Right kidney (tissue), 1 donor: ENCODE data around the gene ORM1.

Experiments used
- DNase-seq: peaks from one replicate; pipeline ENCODE4 v3.0.0-alpha.2; 2016

The ORM1 gene

GRCh38 chr9:114287001-114287762, 35.7 kb upstream of the ORM1 start:
- no peak for DNase-seq

GRCh38 chr9:114287763-114288192, 35.1 kb upstream of the ORM1 start:
- no peak for DNase-seq

DNA sequence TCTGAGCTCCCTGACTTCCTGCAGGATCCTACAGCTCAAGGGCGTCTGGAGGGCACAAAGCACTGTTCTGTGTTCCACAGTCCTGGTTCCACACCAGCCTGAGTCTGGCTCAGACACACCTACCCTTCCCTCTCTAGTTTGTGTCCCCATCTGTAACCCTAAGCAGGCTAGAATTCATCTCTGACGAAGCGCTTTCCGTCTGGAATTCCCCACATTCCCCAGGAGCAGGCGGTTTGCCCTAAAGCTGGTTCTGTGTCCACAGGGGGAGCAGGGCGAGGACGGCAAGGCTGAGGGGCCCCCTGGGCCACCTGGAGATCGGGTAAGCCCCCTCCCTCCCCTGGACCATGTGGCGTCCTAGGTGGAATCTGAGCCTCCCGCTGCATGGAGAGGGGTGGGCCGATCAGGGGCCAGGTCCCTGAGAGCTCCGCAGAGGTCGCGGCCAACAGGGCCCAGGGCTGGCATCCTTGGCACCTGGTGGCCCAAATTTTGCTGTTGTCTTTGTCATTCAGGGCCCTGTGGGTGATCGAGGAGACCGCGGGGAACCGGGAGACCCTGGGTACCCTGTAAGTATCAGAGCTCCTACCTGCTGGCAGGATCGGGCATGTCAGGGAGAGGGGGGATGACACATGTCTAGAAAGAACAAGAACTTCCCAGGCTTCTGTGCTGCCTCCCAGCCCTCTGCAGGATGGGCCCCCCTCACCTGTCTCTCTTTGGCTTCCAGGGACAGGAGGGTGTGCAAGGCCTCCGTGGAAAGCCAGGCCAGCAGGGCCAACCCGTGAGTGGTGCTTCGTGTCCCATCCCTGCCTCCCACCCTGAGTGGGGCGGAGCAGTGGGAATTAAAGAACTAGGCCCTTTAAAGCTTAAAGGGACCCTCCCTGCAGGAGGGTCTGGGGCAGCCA, 34.5 kb upstream of the ORM1 start:
- peak; percentile 47 for DNase-seq

DNA sequence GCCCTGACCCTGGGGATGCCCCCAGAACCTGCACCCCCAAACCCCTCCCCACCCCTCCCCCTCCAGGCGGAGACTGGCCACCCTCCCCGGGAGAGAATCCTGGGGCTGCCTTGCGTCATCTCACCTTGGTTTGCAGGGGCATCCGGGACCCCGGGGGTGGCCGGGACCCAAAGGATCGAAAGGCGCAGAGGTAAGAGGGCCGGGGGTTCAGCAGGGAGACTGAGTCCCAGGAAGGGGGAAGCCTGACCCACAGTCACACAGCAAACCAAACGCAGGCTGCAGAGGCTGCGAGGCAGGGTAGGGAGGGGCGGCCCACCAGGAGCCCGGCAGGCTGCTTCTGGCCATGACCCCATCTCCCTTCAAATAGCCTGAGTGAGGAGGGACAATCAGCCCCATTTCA, 33.8 kb upstream of the ORM1 start:
- DNase-seq, result no peak

DNA sequence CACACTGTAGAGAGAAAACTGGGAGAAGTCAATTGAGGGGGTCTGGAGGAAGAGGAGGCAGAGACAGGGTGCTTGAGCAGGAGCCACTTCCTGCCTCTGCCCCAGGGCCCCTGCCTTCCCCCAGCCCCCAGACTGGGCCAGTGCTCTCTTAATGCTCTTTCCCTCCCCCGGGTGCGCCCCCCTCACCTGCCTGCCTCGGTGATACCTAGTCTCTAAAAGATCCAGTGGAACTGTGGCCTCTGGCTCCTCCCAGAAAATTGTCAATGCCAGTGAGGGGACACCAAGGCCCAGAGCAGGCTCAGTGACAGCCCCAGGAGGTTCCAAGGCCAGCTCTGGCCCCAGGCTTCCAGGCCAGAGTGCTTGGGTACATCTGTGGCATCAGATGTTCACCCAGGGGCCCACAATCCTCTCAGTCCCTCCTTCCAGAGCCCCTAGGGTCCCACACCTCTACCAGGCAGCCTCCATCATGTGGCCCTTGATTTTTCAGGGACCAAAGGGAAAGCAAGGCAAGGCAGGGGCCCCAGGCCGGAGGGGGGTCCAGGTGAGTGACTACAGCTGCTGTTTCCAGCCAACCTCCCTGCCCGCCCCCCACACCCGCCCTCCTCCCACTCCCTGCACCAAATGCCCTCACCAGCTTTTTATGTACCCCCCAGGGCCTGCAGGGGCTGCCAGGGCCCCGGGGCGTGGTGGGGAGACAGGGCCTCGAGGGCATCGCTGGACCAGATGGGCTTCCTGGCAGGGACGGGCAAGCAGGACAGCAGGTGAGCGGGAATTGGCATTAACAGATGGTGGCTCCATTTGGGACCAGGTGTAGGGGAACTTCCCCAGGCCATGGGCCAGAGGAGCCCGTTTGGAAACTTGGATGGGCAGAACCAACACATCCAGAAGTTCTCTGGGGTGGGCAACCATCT, 33.1 kb upstream of the ORM1 start:
- DNase-seq, result no peak

DNA sequence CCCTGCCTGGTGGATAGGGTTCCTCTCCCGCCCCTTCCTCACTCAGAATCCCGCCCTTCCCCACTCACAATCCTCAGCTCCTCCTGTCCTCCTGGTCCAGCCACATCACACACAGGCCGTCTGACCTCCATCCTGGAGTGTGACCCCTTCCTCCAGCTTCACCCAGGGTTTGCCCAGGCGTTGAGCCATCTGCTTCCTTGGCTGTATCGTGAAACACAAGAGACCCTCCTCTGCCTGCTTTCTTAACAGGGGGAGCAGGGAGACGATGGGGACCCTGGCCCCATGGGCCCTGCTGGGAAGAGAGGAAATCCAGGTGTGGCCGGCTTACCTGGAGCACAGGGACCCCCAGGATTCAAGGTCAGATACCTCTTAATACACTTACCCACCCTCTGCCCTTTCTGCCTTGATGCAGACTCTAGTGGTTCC, 32.3 kb upstream of the ORM1 start:
- DNase-seq, result no peak

DNA sequence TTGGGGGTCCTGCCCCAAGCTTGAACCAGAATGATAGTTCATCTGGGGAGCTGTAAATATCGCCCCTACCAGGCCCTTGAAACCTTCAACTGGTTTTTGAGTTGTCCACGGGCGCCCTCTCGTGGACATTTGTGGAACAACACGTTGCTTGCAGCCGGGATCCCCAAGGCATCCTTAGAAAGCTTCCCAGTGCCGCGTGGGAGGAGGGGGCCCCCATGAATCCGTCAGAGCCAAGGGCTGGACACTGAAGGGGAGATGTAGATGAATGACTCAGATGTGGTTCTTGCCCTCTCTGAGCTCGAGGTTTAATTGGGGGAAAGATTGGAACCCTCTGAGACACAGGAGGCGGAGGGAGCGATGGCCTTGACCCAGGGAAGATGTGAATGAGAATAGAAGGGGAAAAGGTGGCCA, 31.8 kb upstream of the ORM1 start:
- DNase-seq, result peak; percentile 58

GRCh38 chr9:114291886-114292590, 30.9 kb upstream of the ORM1 start:
- DNase-seq, result no peak

DNA sequence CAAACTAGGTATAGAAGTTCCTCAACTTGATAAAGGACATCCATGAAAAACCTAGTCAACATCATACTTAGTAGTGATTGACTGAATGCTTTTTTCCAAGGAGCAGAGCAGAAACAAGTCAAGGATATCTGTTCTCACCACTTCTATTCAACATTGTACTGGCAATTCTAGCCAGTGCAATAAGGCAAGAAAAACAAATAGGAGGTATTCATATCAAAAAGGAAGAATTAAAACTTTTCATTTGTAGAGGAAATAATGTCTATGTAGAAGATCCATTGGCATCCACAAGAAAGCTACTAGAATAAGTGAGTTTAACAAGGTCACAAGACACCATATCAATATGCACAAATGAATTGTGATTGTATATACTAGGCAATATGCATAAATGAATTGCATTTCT, 28.2 kb upstream of the ORM1 start:
- DNase-seq, result no peak

GRCh38 chr9:114296338-114296737, 26.6 kb upstream of the ORM1 start:
- no peak for DNase-seq

- no peak for DNase-seq
These were observed 23.4 kb upstream of the ORM1 start for GRCh38 chr9:114299286-114300152.

GRCh38 chr9:114300153-114300845, 22.6 kb upstream of the ORM1 start:
- DNase-seq, result no peak

GRCh38 chr9:114300846-114301797, 21.8 kb upstream of the ORM1 start:
- no peak for DNase-seq

DNA sequence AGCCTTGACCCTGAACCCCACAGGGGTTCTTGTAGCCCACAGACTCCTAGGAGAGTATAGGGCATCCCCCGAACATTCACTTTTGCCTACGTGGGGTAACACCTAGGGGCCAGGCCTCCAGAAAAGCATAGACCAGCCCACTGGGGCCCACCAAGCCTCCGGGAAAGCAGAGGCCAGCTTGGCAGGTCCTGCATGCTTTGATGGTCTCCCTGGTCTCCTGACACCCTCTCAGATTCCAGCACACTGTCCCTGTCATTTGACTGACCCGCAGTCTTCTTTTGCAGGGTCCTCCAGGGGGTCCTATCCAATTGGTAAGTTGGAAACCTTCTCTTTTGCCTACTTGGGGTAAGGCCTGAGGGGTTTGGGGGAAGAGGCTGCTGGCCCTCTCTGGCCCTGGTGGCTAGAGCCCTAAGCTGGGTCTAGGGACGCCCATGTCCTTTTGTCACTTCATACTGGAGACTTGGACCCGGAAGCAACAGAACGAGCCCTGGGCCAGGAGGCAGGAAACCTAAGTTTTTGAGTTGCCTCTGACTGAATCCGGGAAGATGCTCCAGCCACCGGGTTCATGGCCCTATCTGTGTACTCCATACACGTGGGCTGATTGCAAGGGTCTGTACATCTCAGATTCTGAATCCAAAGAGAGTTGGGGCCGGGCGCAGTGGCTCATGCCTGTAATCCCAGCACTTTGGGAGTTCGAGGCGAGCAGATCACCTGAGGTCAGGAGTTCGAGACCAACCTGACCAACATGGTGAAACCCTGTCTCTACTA, 20.9 kb upstream of the ORM1 start:
- DNase-seq, result no peak

DNA sequence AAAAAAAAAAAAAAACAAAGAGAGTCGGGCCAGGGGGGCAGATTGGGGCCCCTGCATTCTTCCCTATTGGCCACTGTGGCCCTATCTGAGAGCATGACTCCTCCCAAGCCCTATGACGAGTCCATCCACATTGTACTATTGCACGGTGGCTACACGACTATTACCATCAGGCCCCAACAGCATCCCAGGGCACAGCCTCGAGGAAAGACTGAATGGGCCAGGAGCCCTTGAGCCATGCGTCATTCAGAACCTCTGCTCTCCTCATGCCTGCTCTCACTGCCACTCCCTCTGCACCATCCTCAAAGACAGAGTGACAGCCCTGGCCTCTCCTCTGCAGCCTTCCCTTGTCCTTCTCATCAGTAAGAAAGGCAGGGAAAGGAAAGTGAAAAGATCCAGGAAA, 20.2 kb upstream of the ORM1 start:
- no peak for DNase-seq

DNA sequence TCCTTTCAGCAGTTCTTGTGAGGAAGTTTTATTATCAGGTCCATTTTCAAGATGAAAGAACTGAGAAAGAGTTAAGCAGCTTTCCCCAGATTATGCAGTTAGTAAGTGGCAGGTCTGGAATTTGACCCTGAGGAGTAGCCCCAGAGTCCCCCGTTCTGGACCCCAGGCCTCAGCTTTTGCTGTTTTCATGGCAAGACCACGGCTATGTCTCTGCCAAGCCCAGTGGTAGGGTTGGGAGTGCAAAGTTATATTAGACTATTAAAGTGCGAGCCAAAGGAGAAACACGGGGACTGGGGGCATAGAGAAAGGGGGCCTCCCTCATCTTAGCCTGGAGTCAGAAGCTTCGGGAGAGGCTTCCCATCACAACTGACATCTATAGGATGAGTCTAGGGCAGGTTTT, 19.3 kb upstream of the ORM1 start:
- DNase-seq, result no peak

GRCh38 chr9:114303977-114304376, 18.9 kb upstream of the ORM1 start:
- DNase-seq, result no peak
